Hematopoietic multipotent progenitor cell treated with erythropoietin and hydrocortisone succinate and interleukin-3 and kit ligand, for 6 days (in vitro differentiated cells): ENCODE results near the gene HSD17B3.
A peak's percentile ranks its signal among the peaks of the same experiment; 100 is the strongest.
"Not testable (repeated sequence)": the region's sequence is repeated elsewhere in the genome, so short reads cannot be mapped to it uniquely, and the experiment has no call there.

Experiments used
- DNase-seq: peaks from one replicate; pipeline ENCODE4 v3.0.0-alpha.2; 2015

Gene HSD17B3

GRCh38 chr9:96302021-96302420, at the start of gene HSD17B3:
Gene HSD17B3, minus strand, starts transcription at chr9:96302176. Its CDS starts 72 bp downstream, at chr9:96302104.
- no peak for DNase-seq

GRCh38 chr9:96350866-96351265, 48.9 kb upstream of the HSD17B3 start:
- no peak for DNase-seq

- DNase-seq, result no peak
These were observed 46.3 kb upstream of the HSD17B3 start for GRCh38 chr9:96348261-96348660.

GRCh38 chr9:96345551-96345950, 43.6 kb upstream of the HSD17B3 start:
- no peak for DNase-seq

GRCh38 chr9:96344458-96345180, 42.6 kb upstream of the HSD17B3 start:
- peak; percentile 22 for DNase-seq

GRCh38 chr9:96343515-96344360, 41.8 kb upstream of the HSD17B3 start:
- DNase-seq, result no peak

GRCh38 chr9:96342571-96343245, 40.7 kb upstream of the HSD17B3 start:
- DNase-seq, result no peak

GRCh38 chr9:96340707-96341106, 38.7 kb upstream of the HSD17B3 start:
- no peak for DNase-seq

GRCh38 chr9:96338299-96338698, 36.3 kb upstream of the HSD17B3 start:
- no peak for DNase-seq

- no peak for DNase-seq
These were observed 32.0 kb upstream of the HSD17B3 start for GRCh38 chr9:96333958-96334357.

- no peak for DNase-seq
These were observed 29.4 kb upstream of the HSD17B3 start for GRCh38 chr9:96331236-96331947.

- DNase-seq, result peak; percentile 78
These were observed 25.8 kb upstream of the HSD17B3 start for GRCh38 chr9:96327694-96328352.

GRCh38 chr9:96323169-96323568, 21.2 kb upstream of the HSD17B3 start:
- DNase-seq, result no peak

- not testable (repeated sequence) for DNase-seq
These were observed 20.8 kb upstream of the HSD17B3 start for GRCh38 chr9:96322736-96323135.

GRCh38 chr9:96322210-96322609, 20.2 kb upstream of the HSD17B3 start:
- not testable (repeated sequence) for DNase-seq

GRCh38 chr9:96321515-96321914, 19.5 kb upstream of the HSD17B3 start:
- no peak for DNase-seq

- DNase-seq, result no peak
These were observed 18.8 kb upstream of the HSD17B3 start for GRCh38 chr9:96320749-96321280.

- DNase-seq, result no peak
These were observed 17.1 kb upstream of the HSD17B3 start for GRCh38 chr9:96318921-96319565.

GRCh38 chr9:96317335-96317980, 15.5 kb upstream of the HSD17B3 start:
- DNase-seq, result peak; percentile 65

GRCh38 chr9:96309850-96310249, 7.9 kb upstream of the HSD17B3 start:
- DNase-seq, result no peak

GRCh38 chr9:96306958-96307357, 5.0 kb upstream of the HSD17B3 start:
- DNase-seq, result not testable (repeated sequence)
